SK-N-SH treated with all-trans-retinoic acid at 6 μM for 48 hours (cell line): ENCODE measurements around the gene KRT40.

Experiments used
- CREB5 ChIP-seq: fragments of 250-450 bp; sonication (Bioruptor Pico); IDR thresholded peaks from 2 replicates; pipeline ENCODE4 v1.5.1; 2020; ENCODE audit warnings: low read depth, mild to moderate bottlenecking, moderate library complexity
- ESRRG ChIP-seq: fragments of 250-450 bp; sonication (Bioruptor Pico); IDR thresholded peaks from 2 replicates; pipeline ENCODE4 v1.6.1; 2021; ENCODE audit warnings: mild to moderate bottlenecking
- PATZ1 ChIP-seq: fragments of 250-450 bp; sonication (Bioruptor Pico); IDR thresholded peaks from 2 replicates; pipeline ENCODE4 v1.8.0; 2020; ENCODE audit warnings: mild to moderate bottlenecking, moderate library complexity, borderline replicate concordance
- POU6F1 ChIP-seq: fragments of 250-450 bp; sonication (Bioruptor Pico); IDR thresholded peaks from 2 replicates; pipeline ENCODE4 v1.8.0; 2021; ENCODE audit warnings: low read depth, mild to moderate bottlenecking, moderate library complexity, borderline replicate concordance
- PPARA ChIP-seq: fragments of 250-450 bp; sonication (Bioruptor Pico); IDR thresholded peaks from 2 replicates; pipeline ENCODE4 v1.5.0; 2020; ENCODE audit warnings: mild to moderate bottlenecking, borderline replicate concordance
- TSHZ2 ChIP-seq: fragments of 250-450 bp; sonication (Bioruptor Pico); IDR thresholded peaks from 2 replicates; pipeline ENCODE4 v1.5.0; 2020; ENCODE audit warnings: mild to moderate bottlenecking, moderate library complexity

GRCh38 chr17:40984226-40984625 is at the start of gene KRT40:
- no peak for TF ChIP-seq PATZ1
- TF ChIP-seq ESRRG, result no peak
- TF ChIP-seq CREB5 (CRISPR knock-in tag), result no peak
- no peak for TF ChIP-seq POU6F1
- no peak for TF ChIP-seq TSHZ2 (CRISPR knock-in tag)
- no peak for TF ChIP-seq PPARA (CRISPR knock-in tag)
